Endodermal cell (in vitro differentiated cells): ENCODE data around the gene MICAL3. TPM values are rescaled to one million over a fixed set of nuclear protein-coding genes. Genes with fewer than 3 reads are reported as not detected.

Source experiments
- DNase-seq: peaks from one replicate; pipeline ENCODE4 v3.0.0-alpha.2; 2017
- H3K27ac ChIP-seq: 2 replicates; pipeline ENCODE4 v1.5.1; 2013; ENCODE audit warnings: mild to moderate bottlenecking, low read depth, low read length, moderate library complexity
- H3K27me3 ChIP-seq: 2 replicates; pipeline ENCODE4 v1.6.1; 2013; ENCODE audit warnings: mild to moderate bottlenecking, low read length, moderate library complexity; ENCODE audit not compliant: insufficient read depth, control insufficient read depth, poor library complexity, severe bottlenecking
- H3K36me3 ChIP-seq: 2 replicates; pipeline ENCODE4 v1.7.0; 2013; ENCODE audit warnings: mild to moderate bottlenecking, low read length, moderate library complexity; ENCODE audit not compliant: control insufficient read depth, insufficient read depth
- H3K4me1 ChIP-seq: one replicate; pipeline ENCODE4 v1.7.0; 2013; ENCODE audit warnings: low read length; ENCODE audit not compliant: control insufficient read depth, insufficient read depth
- H3K4me3 ChIP-seq: 2 replicates; pipeline ENCODE4 v1.5.1; 2013; ENCODE audit warnings: mild to moderate bottlenecking, low read length, moderate library complexity
- H3K9ac ChIP-seq: 2 replicates; pipeline ENCODE4 v1.6.1; 2013; ENCODE audit warnings: mild to moderate bottlenecking, low read length, moderate library complexity; ENCODE audit not compliant: poor library complexity, severe bottlenecking; ENCODE audit errors: extremely low read depth
- H3K9me3 ChIP-seq: 2 replicates; pipeline ENCODE4 v1.6.1; 2013; ENCODE audit warnings: mild to moderate bottlenecking, low read length, moderate library complexity; ENCODE audit not compliant: control insufficient read depth
- H3K27ac Mint-ChIP-seq: 2 replicates; pipeline ENCODE4 v1.8.0; 2020; ENCODE audit warnings: mixed read lengths
- H3K27me3 Mint-ChIP-seq: 2 replicates; pipeline ENCODE4 v1.8.0; 2021; ENCODE audit warnings: mild to moderate bottlenecking, mixed read lengths; ENCODE audit not compliant: insufficient read depth
- H3K36me3 Mint-ChIP-seq: 2 replicates; pipeline ENCODE4 v1.8.0; 2020; ENCODE audit warnings: low read depth, mixed read lengths
- H3K4me1 Mint-ChIP-seq: 2 replicates; pipeline ENCODE4 v1.8.0; 2020; ENCODE audit warnings: mixed read lengths
- H3K4me3 Mint-ChIP-seq: 2 replicates; pipeline ENCODE4 v1.8.0; 2020; ENCODE audit warnings: mild to moderate bottlenecking, moderate library complexity, mixed read lengths
- H3K9me3 Mint-ChIP-seq: 2 replicates; pipeline ENCODE4 v1.8.0; 2020; ENCODE audit warnings: mild to moderate bottlenecking, mixed read lengths
- CTCF ChIP-seq: fragments of 200-600 bp; sonication (generic); conservative IDR thresholded peaks from 2 replicates; pipeline ENCODE4 v1.5.0; 2021; ENCODE audit warnings: antibody characterized with exemption, mild to moderate bottlenecking
- WGBS, 2 experiments: methylation state at CpG; one replicate each; pipeline versions ENCODE4 v1.1.5 to v1.1.7; 2013; ENCODE audit warnings: missing lambda C conversion rate in 2 of 2, mixed read lengths in 1 of 2; ENCODE audit not compliant: insufficient coverage in 1 of 2, insufficient read length in 1 of 2; 5-methylcytosine and 5-hydroxymethylcytosine counted together
- total RNA-seq, 2 donors: library from RNA; stranded (reverse); fragmentation: NEBNext Ultra II Directional in 1 of 2; extraction: Animal tissue kit (Norgen Biotek cat#: 25700) in 1 of 2; gene quantifications; 2 replicates in 1 of 2; 3 replicates in 1 of 2; pipeline ENCODE4 v1.2.1, GENCODE V29; 2021

Gene MICAL3
- total RNA-seq, 2 donors from 2014 or later, result 42.8 to 48.1 TPM

GRCh38 chr22:17817511-17818065 is 206.8 kb downstream of the MICAL3 start:
- no peaks in the 10 kb centered on the region for H3K9me3 ChIP-seq
- no peak overlapping the region for H3K27ac ChIP-seq
- no peak overlapping the region for H3K4me3 ChIP-seq
- no peak overlapping the region for H3K9ac ChIP-seq
- H3K36me3 ChIP-seq, result peaks cover 3% of the 10 kb centered on the region
- H3K27me3 ChIP-seq, result no peaks in the 10 kb centered on the region
- H3K4me1 ChIP-seq, result no peaks in the 10 kb centered on the region
- DNase-seq, result no peak
- Mint-ChIP-seq H3K4me1 (no peaks in the 10 kb centered on the region), H3K36me3 (peaks cover 31% of the 10 kb centered on the region), H3K9me3 (no peaks in the 10 kb centered on the region), H3K27me3 (no peaks in the 10 kb centered on the region), H3K27ac (no peak overlapping the region), H3K4me3 (no peak overlapping the region)
- 93 to 96% methylated on average over 20 to 33 of the region's 33 CpGs for WGBS, 2 experiments
- TF ChIP-seq CTCF, result no peak

- Histone ChIP-seq H3K27me3 (no peaks in the 10 kb centered on the region), H3K27ac (no peak overlapping the region), H3K9me3 (no peaks in the 10 kb centered on the region), H3K9ac (no peak overlapping the region), H3K36me3 (peaks cover 3% of the 10 kb centered on the region), H3K4me3 (no peak overlapping the region), H3K4me1 (no peaks in the 10 kb centered on the region)
- WGBS, 2 experiments, result 92 to 94% methylated on average over 19 to 21 of the region's 21 CpGs
- no peaks in the 10 kb centered on the region for H3K9me3 Mint-ChIP-seq
- H3K27me3 Mint-ChIP-seq, result no peaks in the 10 kb centered on the region
- no peaks in the 10 kb centered on the region for H3K4me1 Mint-ChIP-seq
- no peak for TF ChIP-seq CTCF
- DNase-seq, result no peak
- no peak overlapping the region for H3K27ac Mint-ChIP-seq
- no peak overlapping the region for H3K4me3 Mint-ChIP-seq
- H3K36me3 Mint-ChIP-seq, result peaks cover 34% of the 10 kb centered on the region
Observed at GRCh38 chr22:17817079-17817478, 207.3 kb downstream of the MICAL3 start.

- peaks cover 3% of the 10 kb centered on the region for H3K36me3 ChIP-seq
- H3K27me3 ChIP-seq, result no peaks in the 10 kb centered on the region
- peaks cover 35% of the 10 kb centered on the region for H3K36me3 Mint-ChIP-seq
- H3K9ac ChIP-seq, result no peak overlapping the region
- H3K4me3 Mint-ChIP-seq, result no peak overlapping the region
- TF ChIP-seq CTCF, result no peak
- WGBS, 2 experiments, result 94 to 98% methylated on average over 4 to 14 of the region's 14 CpGs
- no peaks in the 10 kb centered on the region for H3K9me3 ChIP-seq
- H3K27me3 Mint-ChIP-seq, result no peaks in the 10 kb centered on the region
- no peak overlapping the region for H3K4me3 ChIP-seq
- H3K9me3 Mint-ChIP-seq, result no peaks in the 10 kb centered on the region
- no peaks in the 10 kb centered on the region for H3K4me1 Mint-ChIP-seq
- no peak for DNase-seq
- H3K4me1 ChIP-seq, result no peaks in the 10 kb centered on the region
- no peak overlapping the region for H3K27ac Mint-ChIP-seq
- no peak overlapping the region for H3K27ac ChIP-seq
Observed at GRCh38 chr22:17816649-17817048, 207.7 kb downstream of the MICAL3 start.
